ENCODE data around the gene THAP9. TPM values are rescaled to one million over a fixed set of nuclear protein-coding genes. Genes with fewer than 3 reads are reported as not detected.
"Not testable (repeated sequence)": the region's sequence is repeated elsewhere in the genome, so short reads cannot be mapped to it uniquely, and the experiment has no call there.

THAP9 gene
- polyA plus RNA-seq, 2 of the 4 experiments (the other 2 are of a cell fraction), result 1.7 to 5.3 TPM

DNA sequence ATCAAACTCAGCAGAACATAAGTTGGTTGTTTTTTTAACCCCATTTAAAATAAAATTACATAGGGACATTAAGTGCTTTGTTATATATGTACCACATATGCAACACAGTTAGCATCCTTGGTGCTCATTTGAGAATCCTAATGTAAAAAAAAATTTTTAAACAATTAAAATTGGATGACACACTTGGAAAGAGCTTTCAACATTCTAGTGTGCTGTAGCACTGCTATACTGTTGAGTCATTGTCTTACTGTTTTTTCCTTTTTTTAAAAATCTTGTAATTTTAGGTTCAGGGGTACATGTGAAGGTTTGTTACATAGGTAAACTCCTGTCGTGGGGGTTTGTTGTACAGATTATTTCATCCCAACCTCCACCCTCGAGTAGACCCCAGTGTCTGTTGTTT lies 12.8 kb downstream of the THAP9 start (continued):
- TF ChIP-seq HOXB5 (CRISPR knock-in tag; IDR thresholded peaks at IDR 0.05) (no peak), RFX5 (IDR thresholded peaks at IDR 0.05) (no peak), ZC3H11A (IDR thresholded peaks at IDR 0.05) (no peak), MAZ (IDR thresholded peaks at IDR 0.05; ENCODE audit: borderline replicate concordance, low read depth, low read length) (no peak)

DNA sequence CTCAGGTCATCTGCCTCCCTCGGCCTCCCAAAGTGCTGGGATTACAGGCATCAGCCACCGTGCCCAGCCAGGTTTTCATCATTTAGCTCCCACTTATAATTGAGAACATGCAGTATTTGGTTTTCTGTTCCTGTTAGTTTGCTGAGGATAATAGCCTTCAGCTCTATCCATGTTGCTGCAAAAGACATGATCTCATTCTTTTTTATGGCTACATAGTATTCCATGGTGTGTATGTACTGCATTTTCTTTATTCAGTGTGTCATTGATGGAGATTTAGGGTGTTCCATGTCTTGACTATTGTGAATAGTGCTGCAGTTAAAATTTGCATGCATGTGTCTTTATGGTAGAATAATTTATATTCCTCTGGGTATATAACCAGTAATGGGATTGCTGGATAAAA lies 13.4 kb downstream of the THAP9 start:
- CTCF ChIA-PET; H3K4me1 ChIP-seq; DNase-seq (ENCODE audit: low read depth in 1 of 2, low spot score in 1 of 2); ATAC-seq; H3K4me2 ChIP-seq; FAIRE-seq; H3K27ac ChIP-seq; H3K9me3 ChIP-seq; H3K4me3 ChIP-seq; POLR2A ChIA-PET: not testable (repeated sequence)
- 95% methylated on average over 2 of the region's 2 CpGs for WGBS (ENCODE audit: missing lambda C conversion rate)

DNA sequence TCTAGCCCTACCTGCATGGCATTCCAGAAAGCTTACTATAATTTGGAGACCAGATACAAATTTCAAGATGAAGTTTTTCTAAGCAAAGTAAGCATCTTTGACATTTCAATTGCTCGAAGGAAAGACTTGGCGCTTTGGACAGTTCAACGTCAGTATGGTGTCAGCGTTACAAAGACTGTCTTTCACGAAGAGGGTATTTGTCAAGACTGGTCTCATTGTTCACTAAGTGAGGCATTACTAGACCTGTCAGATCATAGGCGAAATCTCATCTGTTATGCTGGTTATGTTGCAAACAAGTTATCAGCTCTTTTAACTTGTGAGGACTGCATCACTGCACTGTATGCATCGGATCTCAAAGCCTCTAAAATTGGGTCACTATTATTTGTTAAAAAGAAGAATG lies 17.6 kb downstream of the THAP9 start:
- 95% methylated on average over 7 of the region's 7 CpGs for WGBS (ENCODE audit: missing lambda C conversion rate)
- no peak for TF ChIP-seq ZSCAN20 (CRISPR knock-in tag; IDR thresholded peaks at IDR 0.05)
- TF ChIP-seq JUN (IDR thresholded peaks at IDR 0.05), result no peak
- no peak for TF ChIP-seq RAD21 (conservative IDR thresholded peaks at IDR 0.05 in 1 of 2, IDR thresholded peaks at IDR 0.05 in 1 of 2)
- no peak for TF ChIP-seq ZNF302 (CRISPR knock-in tag; IDR thresholded peaks at IDR 0.05)
- TF ChIP-seq MYC (IDR thresholded peaks at IDR 0.05; ENCODE audit: borderline replicate concordance, low read length), result no peak
- no peak for TF ChIP-seq POLR2AphosphoS2 (conservative IDR thresholded peaks at IDR 0.05; ENCODE audit: low read length)
- DNase-seq (ENCODE audit: low read depth in 1 of 2, low spot score in 1 of 2), result no peak
- FAIRE-seq, result no peak
- ChIA-PET CTCF (no interaction called here), POLR2A (no interaction called here)
- H3K4me3 ChIP-seq, result no peak overlapping the region
- no peak for ATAC-seq
- no peaks in the 10 kb centered on the region for H3K9me3 ChIP-seq
- no peak overlapping the region for H3K27ac ChIP-seq
- no peaks in the 10 kb centered on the region for H3K4me1 ChIP-seq
- H3K4me2 ChIP-seq, result no peak overlapping the region

DNA sequence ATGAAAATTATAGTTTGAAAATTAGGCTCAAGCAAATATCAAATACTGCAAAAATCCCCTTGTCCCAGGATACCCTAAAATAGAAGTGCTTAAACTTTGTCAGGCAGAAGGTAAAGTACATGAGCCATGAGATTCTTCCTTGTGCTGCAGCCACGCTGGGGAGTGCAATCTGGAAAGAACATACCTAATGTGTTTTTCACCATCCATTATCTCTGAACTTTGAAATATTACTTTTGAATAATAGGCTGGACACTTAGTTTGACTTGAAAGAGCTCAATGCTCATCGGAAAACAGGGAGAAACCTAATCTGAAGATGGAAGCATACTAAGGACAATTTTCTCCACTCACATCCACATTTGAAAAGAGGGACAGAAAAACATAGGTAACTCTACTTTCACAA lies 18.9 kb downstream of the THAP9 start:
- POLR2A ChIA-PET, result no interaction called here
- Histone ChIP-seq H3K9me3 (no peaks in the 10 kb centered on the region), H3K4me3 (no peak overlapping the region), H3K4me1 (no peaks in the 10 kb centered on the region), H3K4me2 (no peak overlapping the region), H3K27ac (no peak overlapping the region)
- DNase-seq (ENCODE audit: low read depth in 1 of 2, low spot score in 1 of 2) (no peak), FAIRE-seq (no peak), ATAC-seq (no peak)
- CTCF ChIA-PET, result interaction anchor here (0.8 kb wide), 1 partner anchor 15 kb away, joined by 3 read pairs; no protein-coding TSS in a partner anchor
- TF ChIP-seq FOXS1 (CRISPR knock-in tag; IDR thresholded peaks at IDR 0.05) (no peak), JUNB (IDR thresholded peaks at IDR 0.05) (no peak), HEYL (CRISPR knock-in tag; IDR thresholded peaks at IDR 0.05) (no peak), NR3C1 (IDR thresholded peaks at IDR 0.05) (no peak), TFCP2L1 (CRISPR knock-in tag; IDR thresholded peaks at IDR 0.05) (no peak), GATA3 (IDR thresholded peaks at IDR 0.05; ENCODE audit: borderline replicate concordance) (no peak), HOXB13 (CRISPR knock-in tag; IDR thresholded peaks at IDR 0.05; ENCODE audit: low read depth) (no peak), KDM5A (IDR thresholded peaks at IDR 0.05) (no peak), REST (IDR thresholded peaks at IDR 0.05) (no peak), EP300 (IDR thresholded peaks at IDR 0.05) (no peak)
- 72% methylated on average over 2 of the region's 2 CpGs for WGBS (ENCODE audit: missing lambda C conversion rate)
